Left ventricle myocardium inferior (tissue), 1 donor: ENCODE measurements around the gene CTSD. TPM values are rescaled to one million over a fixed set of nuclear protein-coding genes. Genes with fewer than 3 reads are reported as not detected.

Source experiments
- DNase-seq: peaks from one replicate; pipeline ENCODE4 v3.0.0-alpha.2; 2020
- H3K27ac ChIP-seq: fragments of 200-600 bp; replicated peaks from 2 replicates; pipeline ENCODE4 v1.8.0; 2021
- H3K27me3 ChIP-seq: fragments of 200-600 bp; 2 replicates; pipeline ENCODE4 v1.8.0; 2021; ENCODE audit warnings: low read depth
- H3K36me3 ChIP-seq: fragments of 200-600 bp; 2 replicates; pipeline ENCODE4 v1.8.0; 2021
- H3K4me1 ChIP-seq: fragments of 200-600 bp; 2 replicates; pipeline ENCODE4 v1.8.0; 2021
- H3K4me3 ChIP-seq: fragments of 200-600 bp; 2 replicates; pipeline ENCODE4 v1.8.0; 2021; ENCODE audit warnings: mild to moderate bottlenecking, moderate library complexity
- H3K9me3 ChIP-seq: fragments of 200-600 bp; replicated peaks from 2 replicates; pipeline ENCODE4 v1.8.0; 2021
- intact Hi-C: fragments of 100-400 bp; cut with micrococcal nuclease; formaldehyde crosslinking; loops from one replicate; pipeline ENCODE4 v1.11.0; 2022
- total RNA-seq: library from RNA; stranded (reverse); fragmentation: NEBNext Ultra II Directional; extraction: Animal tissue kit (Norgen Biotek cat#: 25700); gene quantifications from one replicate; pipeline ENCODE4 v1.2.1, GENCODE V29; 2021
- TF ChIP-seq, protein P1 (sequence below): fragments of 200-600 bp; IDR thresholded peaks from 2 replicates; pipeline ENCODE4 v1.8.0; 2021; ENCODE audit warnings: antibody characterized with exemption, mild to moderate bottlenecking, borderline replicate concordance
- donor health status: DM: no; HTN: yes; CAD: no; lungs with severe emphysema.

Gene CTSD
- total RNA-seq, 1 donor from 2014 or later, result 831 TPM

DNA sequence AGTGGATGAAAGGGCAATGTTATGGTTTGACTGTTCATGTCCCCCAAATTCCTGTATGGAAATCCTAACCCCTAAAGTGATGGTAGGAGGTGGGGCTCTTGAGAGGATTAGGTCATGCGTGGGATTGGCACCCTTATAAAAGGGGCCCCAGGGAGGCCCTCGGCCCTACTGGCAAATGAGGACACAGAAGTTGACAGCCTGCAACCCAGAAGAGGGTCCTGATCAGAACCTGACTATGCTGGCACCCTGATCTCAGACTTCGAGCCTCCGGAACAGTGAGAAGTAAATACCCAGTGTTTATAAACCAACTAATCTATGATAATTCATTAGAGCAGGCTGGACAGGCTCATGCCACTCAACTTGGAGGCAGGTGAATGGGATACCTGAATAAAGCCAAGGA, 22.0 kb downstream of the CTSD start:
- no peak overlapping the region for H3K4me3 ChIP-seq
- H3K9me3 ChIP-seq, result peaks cover 10% of the 10 kb centered on the region
- TF ChIP-seq, protein P1, sequence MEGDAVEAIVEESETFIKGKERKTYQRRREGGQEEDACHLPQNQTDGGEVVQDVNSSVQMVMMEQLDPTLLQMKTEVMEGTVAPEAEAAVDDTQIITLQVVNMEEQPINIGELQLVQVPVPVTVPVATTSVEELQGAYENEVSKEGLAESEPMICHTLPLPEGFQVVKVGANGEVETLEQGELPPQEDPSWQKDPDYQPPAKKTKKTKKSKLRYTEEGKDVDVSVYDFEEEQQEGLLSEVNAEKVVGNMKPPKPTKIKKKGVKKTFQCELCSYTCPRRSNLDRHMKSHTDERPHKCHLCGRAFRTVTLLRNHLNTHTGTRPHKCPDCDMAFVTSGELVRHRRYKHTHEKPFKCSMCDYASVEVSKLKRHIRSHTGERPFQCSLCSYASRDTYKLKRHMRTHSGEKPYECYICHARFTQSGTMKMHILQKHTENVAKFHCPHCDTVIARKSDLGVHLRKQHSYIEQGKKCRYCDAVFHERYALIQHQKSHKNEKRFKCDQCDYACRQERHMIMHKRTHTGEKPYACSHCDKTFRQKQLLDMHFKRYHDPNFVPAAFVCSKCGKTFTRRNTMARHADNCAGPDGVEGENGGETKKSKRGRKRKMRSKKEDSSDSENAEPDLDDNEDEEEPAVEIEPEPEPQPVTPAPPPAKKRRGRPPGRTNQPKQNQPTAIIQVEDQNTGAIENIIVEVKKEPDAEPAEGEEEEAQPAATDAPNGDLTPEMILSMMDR, result no peak
- no peak for DNase-seq
- intact Hi-C loops, result no loop called here
- H3K36me3 ChIP-seq, result no peaks in the 10 kb centered on the region
- peaks cover 16% of the 10 kb centered on the region for H3K4me1 ChIP-seq
- H3K27ac ChIP-seq, result no peak overlapping the region
- peaks cover 30% of the 10 kb centered on the region for H3K27me3 ChIP-seq

DNA sequence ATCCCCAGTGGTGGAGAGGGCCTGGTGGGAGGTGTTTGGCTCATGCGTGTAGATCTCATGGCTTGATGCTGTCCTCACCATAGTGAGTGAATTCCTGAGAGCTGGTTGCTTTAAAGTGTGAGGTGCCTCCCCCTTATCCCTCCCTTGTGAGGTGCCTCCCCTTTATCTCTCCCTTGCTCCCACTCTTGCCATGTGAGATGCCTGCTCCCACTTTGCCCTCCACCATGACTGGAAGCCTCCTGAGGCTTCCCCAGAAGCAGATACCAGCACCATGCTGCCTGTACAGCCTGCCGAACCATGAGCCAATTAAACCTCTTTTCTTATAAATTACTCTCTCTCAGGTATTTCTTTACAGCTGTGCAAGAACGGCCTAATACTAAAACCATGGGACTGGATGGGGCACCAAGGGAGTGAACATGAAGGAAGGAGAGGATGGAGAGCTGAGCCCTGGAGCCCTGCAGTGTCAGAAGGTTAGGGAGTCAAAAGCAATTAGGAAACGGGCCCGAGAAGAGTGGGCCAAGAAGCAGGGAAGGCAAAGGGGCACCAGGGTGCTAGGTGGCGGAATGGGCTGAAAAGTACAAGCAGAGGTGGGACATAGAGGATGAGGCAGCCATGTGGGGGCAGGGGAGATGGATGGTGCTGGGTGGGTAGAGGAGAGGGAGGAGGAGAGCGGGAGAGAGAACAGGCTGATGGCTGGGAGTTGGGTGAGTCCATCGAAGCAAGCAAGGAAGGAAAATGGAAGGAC, 22.8 kb downstream of the CTSD start:
- no peak overlapping the region for H3K27ac ChIP-seq
- TF ChIP-seq, protein P1, result no peak
- peaks cover 17% of the 10 kb centered on the region for H3K9me3 ChIP-seq
- no peak for DNase-seq
- H3K36me3 ChIP-seq, result no peaks in the 10 kb centered on the region
- H3K4me3 ChIP-seq, result no peak overlapping the region
- intact Hi-C loops, result no loop called here
- H3K27me3 ChIP-seq, result peaks cover 38% of the 10 kb centered on the region
- H3K4me1 ChIP-seq, result peaks cover 16% of the 10 kb centered on the region

DNA sequence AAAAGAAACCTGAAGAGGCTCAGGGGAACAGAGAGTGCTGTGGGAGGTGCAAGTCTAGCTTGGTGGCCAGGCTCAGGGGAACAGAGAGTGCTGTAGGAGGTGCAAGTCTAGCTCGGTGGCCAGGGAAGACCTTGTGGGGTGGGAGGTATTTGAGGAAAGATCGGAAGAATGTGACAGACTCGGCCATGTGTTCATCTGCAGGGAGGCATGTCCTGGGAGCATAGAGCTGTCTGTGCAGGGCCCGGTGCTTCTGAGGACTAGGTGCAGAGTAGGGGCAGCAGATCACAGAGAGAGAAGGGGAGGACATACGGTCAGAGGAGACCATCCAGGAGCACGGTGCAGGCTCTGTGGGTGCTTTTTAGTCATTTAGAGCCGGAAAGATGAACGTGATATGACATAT, 24.2 kb downstream of the CTSD start:
- TF ChIP-seq, protein P1, result no peak
- no peak overlapping the region for H3K4me3 ChIP-seq
- intact Hi-C loops, result no loop called here
- peaks cover 17% of the 10 kb centered on the region for H3K9me3 ChIP-seq
- H3K36me3 ChIP-seq, result no peaks in the 10 kb centered on the region
- H3K27ac ChIP-seq, result no peak overlapping the region
- H3K4me1 ChIP-seq, result peaks cover 5% of the 10 kb centered on the region
- DNase-seq, result no peak
- peaks cover 52% of the 10 kb centered on the region for H3K27me3 ChIP-seq

DNA sequence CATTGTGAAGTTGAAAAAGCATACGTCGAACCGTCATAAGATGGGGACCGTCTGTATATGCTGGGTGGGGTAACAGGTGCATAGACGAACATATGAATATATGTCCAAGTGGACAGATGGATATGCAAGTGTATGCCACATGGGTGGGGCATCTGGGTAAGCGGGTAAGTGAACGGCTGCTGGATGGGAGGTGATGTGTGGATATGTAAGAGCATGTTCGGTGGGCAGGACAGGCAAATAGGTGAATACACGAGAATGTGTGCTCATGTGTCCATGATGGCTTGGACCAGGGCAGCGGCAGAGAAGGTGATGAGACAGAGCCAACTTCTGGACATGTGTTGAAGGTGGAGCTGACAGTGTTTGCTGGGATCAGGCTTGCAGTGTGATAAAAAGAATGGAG, 25.3 kb downstream of the CTSD start:
- TF ChIP-seq, protein P1, result no peak
- Histone ChIP-seq H3K9me3 (peaks cover 17% of the 10 kb centered on the region), H3K4me3 (no peak overlapping the region), H3K4me1 (no peaks in the 10 kb centered on the region), H3K27ac (no peak overlapping the region), H3K36me3 (no peaks in the 10 kb centered on the region), H3K27me3 (peaks cover 64% of the 10 kb centered on the region)
- no peak for DNase-seq
- intact Hi-C loops, result no loop called here

DNA sequence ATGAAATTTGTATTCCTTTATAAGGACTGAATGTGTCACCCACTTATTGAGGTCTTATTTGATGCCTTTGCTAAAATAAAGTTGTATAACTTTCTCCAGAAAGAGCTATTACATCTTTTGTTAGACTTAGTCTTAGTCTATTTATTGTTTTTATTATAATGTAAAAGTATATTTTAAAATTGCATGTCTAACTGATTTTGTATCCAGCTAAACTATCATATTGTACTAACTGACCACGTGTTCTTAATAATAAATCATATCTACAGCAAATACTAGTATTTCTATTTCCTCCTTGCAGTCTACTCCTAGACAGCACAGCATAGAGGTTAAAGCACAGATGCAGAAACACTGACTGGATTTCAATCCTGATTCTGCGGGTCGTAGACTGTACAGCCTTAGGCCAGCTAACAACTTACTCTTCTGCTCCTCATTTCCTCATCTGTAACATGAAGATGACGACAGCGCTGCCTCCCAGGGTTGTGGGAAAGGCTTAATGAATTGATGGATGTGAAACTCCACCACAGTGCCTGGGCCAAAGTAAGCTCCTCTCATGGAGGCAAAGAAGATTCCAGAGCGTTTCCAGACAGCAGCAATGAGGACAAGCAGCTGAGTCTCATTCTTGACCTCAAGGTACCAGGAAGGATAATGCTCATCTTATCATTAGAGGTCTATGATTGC, 26.5 kb downstream of the CTSD start:
- Histone ChIP-seq H3K4me3 (no peak overlapping the region), H3K27me3 (peaks cover 76% of the 10 kb centered on the region), H3K27ac (no peak overlapping the region), H3K4me1 (no peaks in the 10 kb centered on the region), H3K9me3 (peaks cover 17% of the 10 kb centered on the region), H3K36me3 (no peaks in the 10 kb centered on the region)
- intact Hi-C loops, result no loop called here
- TF ChIP-seq, protein P1, result no peak
- no peak for DNase-seq
